ENCODE measurements around the gene NUDT4. TPM values are rescaled to one million over a fixed set of nuclear protein-coding genes. Genes with fewer than 3 reads are reported as not detected.

NUDT4 gene
- total and polyA plus RNA-seq, 2 of the 8 experiments (the other 6 are each of a cell fraction or from before 2014, with no cell fraction given): 17.3 to 71.7 TPM

GRCh38 chr12:93375906-93376305 is 1.8 kb upstream of the NUDT4 start:
- Histone ChIP-seq H2AFZ (ENCODE audit: low read length) (no peak overlapping the region), H3K79me2 (ENCODE audit: control insufficient read depth in 1 of 2, insufficient read depth in 2 of 2, low read length in 2 of 2) (peaks cover 3 to 27% of the 10 kb centered on the region in 2 experiments; a peak in 3 of 4 replicates), H3K18ac (ENCODE audit: extremely low read depth, low read length) (no peak overlapping the region), H3K4ac (replicated peaks; ENCODE audit: insufficient read length, low read depth, low read length) (no peak overlapping the region), H2BK15ac (ENCODE audit: low read length) (no peak overlapping the region), H3K4me1 (replicated peaks in 1 of 4; ENCODE audit: control insufficient read depth in 3 of 4, insufficient read depth in 4 of 4, low read length in 3 of 4) (peaks cover 13 to 15% (median 14%) of the 10 kb centered on the region in 4 experiments; a peak in 6 of 7 replicates), H3K23ac (ENCODE audit: insufficient read length) (no peak overlapping the region), H2BK12ac (ENCODE audit: low read depth, low read length) (0 out of 2 replicates have a peak overlapping the region, but pooled peaks have one; percentile 35), H4K5ac (ENCODE audit: insufficient read length, low read depth, low read length) (no peak overlapping the region), H4K8ac (ENCODE audit: extremely low read depth, insufficient read depth, low read length) (no peak overlapping the region), H3K4me2 (ENCODE audit: insufficient read depth in 1 of 2, low read depth in 2 of 2, low read length in 2 of 2) (peak overlapping the region; percentile 75 to 98; a peak in 2 of 4 replicates), H3K27me3 (replicated peaks in 1 of 4; ENCODE audit: control insufficient read depth in 3 of 4, extremely low read depth in 1 of 4, insufficient read depth in 3 of 4, low read length in 3 of 4) (no peaks in the 10 kb centered on the region), H3K27ac (ENCODE audit: low read depth, low read length) (no peak overlapping the region), H3K14ac (ENCODE audit: insufficient read length) (no peak overlapping the region), H3K9me3 (ENCODE audit: insufficient read depth in 2 of 2, low read depth in 1 of 2, low read length in 1 of 2) (no peaks in the 10 kb centered on the region), H3K23me2 (ENCODE audit: low read depth, low read length) (peaks cover 12% of the 10 kb centered on the region), H2AK5ac (ENCODE audit: low read depth, low read length) (no peak overlapping the region), H2BK5ac (ENCODE audit: low read depth, low read length) (no peak overlapping the region), H3K79me1 (ENCODE audit: low read depth, low read length) (no peaks in the 10 kb centered on the region), H2BK20ac (ENCODE audit: low read length) (no peak overlapping the region), H3K9ac (replicated peaks in 1 of 4; ENCODE audit: extremely low read depth in 1 of 4, low read depth in 3 of 4, low read length in 3 of 4) (no peak overlapping the region), H4K91ac (replicated peaks; ENCODE audit: insufficient read length, low read length) (no peak overlapping the region), H3K56ac (replicated peaks; ENCODE audit: insufficient read length, low read depth, low read length) (no peak overlapping the region), H2BK120ac (replicated peaks; ENCODE audit: low read depth, low read length) (peak overlapping the region; percentile 62), H4K20me1 (replicated peaks in 1 of 2; ENCODE audit: control insufficient read depth in 1 of 2, insufficient read depth in 2 of 2, low read length in 2 of 2) (peaks cover 0 to 2% of the 10 kb centered on the region in 2 experiments), H3K4me3 (ENCODE audit: extremely low read depth in 1 of 4, insufficient read depth in 2 of 4, low read depth in 3 of 4, low read length in 4 of 4) (0 out of 8 replicates have a peak overlapping the region, but pooled peaks of 1 of the 4 experiments have one; percentile 96), H3K36me3 (ENCODE audit: control insufficient read depth in 2 of 4, insufficient read depth in 4 of 4, low read length in 3 of 4) (no peaks in the 10 kb centered on the region)
- ChIA-PET POLR2A (ENCODE audit: partially characterized antibody) (interaction anchor here (0.7 to 1.6 kb wide), 3 partner anchors 45 to 1624 kb away, joined by 3 to 4 read pairs (median 3); no protein-coding TSS in a partner anchor), CTCF (ENCODE audit: partially characterized antibody) (interaction anchor here (0.6 to 2.3 kb wide), 7 partner anchors 8 to 389 kb away, joined by 3 to 7 read pairs (median 3); no protein-coding TSS in a partner anchor)
- FAIRE-seq: no peak
- no peak for DNase-seq (ENCODE audit: low read depth in 1 of 2, low spot score in 2 of 2)
- 74% methylated on average over 6 of the region's 6 CpGs; no CpG with 5 or more reads in 1 of the 2 experiments for WGBS, 2 experiments (ENCODE audit: extremely low coverage in 1 of 2, insufficient coverage in 1 of 2, insufficient read length in 1 of 2, insufficient replicate concordance in 2 of 2, low coverage in 1 of 2, low lambda C conversion rate in 2 of 2, missing lambda C conversion rate in 1 of 2)
- TF ChIP-seq POLR2A (IDR thresholded peaks at IDR 0.05; ENCODE audit: control extremely low read depth in 1 of 2, low read depth in 2 of 2, low read length in 2 of 2): no peak
- TF ChIP-seq RAD21 (IDR thresholded peaks at IDR 0.05 in 1 of 2, conservative IDR thresholded peaks at IDR 0.05 in 1 of 2; ENCODE audit: low read depth in 2 of 2, low read length in 2 of 2): no peak
- no peak for TF ChIP-seq ATF2 (IDR thresholded peaks at IDR 0.05; ENCODE audit: low read length)
- TF ChIP-seq MAFK (IDR thresholded peaks at IDR 0.05; ENCODE audit: low read depth, low read length): no peak
- TF ChIP-seq GTF2F1 (IDR thresholded peaks at IDR 0.05; ENCODE audit: borderline replicate concordance, low read depth, low read length): no peak
- no peak for TF ChIP-seq SRF (IDR thresholded peaks at IDR 0.05; ENCODE audit: low read depth, low read length)

All from H1 (cell line).